ENCODE results near the gene ITPR1. TPM values are rescaled to one million over a fixed set of nuclear protein-coding genes. Genes with fewer than 3 reads are reported as not detected.

ITPR1 gene
- total RNA-seq, 1 experiment from 2014 or later: 11.3 TPM

DNA sequence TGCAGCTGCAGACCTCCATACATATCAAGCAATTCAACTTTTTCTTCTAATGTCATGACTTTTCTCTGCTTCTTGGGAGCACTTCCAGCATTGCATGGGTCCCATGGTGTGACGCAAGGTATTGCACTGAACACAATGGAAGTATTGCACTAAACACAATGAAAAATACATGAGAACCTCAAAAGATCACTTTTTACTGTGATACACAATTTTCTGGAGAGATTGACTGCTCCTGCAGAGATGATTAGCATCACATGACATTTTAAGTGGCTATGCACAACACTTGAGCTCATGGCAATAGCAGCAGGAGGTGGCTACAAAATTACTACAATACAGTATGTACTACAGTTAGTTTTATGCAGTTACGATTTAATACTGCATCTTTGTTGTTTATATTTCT, 372.6 kb downstream of the ITPR1 start:
- POLR2A ChIA-PET (ENCODE audit: unreplicated experiment): no interaction called here
- TF ChIP-seq, protein P1, sequence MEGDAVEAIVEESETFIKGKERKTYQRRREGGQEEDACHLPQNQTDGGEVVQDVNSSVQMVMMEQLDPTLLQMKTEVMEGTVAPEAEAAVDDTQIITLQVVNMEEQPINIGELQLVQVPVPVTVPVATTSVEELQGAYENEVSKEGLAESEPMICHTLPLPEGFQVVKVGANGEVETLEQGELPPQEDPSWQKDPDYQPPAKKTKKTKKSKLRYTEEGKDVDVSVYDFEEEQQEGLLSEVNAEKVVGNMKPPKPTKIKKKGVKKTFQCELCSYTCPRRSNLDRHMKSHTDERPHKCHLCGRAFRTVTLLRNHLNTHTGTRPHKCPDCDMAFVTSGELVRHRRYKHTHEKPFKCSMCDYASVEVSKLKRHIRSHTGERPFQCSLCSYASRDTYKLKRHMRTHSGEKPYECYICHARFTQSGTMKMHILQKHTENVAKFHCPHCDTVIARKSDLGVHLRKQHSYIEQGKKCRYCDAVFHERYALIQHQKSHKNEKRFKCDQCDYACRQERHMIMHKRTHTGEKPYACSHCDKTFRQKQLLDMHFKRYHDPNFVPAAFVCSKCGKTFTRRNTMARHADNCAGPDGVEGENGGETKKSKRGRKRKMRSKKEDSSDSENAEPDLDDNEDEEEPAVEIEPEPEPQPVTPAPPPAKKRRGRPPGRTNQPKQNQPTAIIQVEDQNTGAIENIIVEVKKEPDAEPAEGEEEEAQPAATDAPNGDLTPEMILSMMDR (conservative IDR thresholded peaks at IDR 0.05): no peak
- TF ChIP-seq EZH2 (IDR thresholded peaks at IDR 0.05; ENCODE audit: low read depth): no peak
- CTCF ChIA-PET: no interaction called here

DNA sequence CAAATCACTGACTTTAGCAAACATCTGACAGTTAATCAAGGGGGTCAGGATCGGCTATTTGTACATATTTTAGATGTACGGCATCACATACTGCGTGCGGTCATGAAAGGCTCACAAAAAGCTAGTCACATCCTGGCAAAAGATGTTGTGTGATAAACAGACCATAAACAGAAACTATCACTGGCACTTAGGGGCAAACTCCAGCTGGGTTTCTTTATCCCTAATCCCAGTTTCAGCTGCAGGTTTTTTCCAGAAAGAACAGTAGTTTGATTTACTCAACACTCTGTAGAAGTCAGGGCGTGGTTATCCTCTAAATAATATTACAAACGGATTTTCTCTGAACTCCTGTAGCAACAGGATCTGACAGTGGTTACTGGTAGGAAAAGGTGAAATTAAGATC, 373.7 kb downstream of the ITPR1 start:
- no TSS peak for BruUV-seq (replicated peaks)
- Histone ChIP-seq H3K9me3 (ENCODE audit: insufficient read depth, low read depth) (no peaks in the 10 kb centered on the region; the same call in 1 of the 2 replicates), H2AFZ (no peak overlapping the region), H3K4me1 (replicated peaks; ENCODE audit: insufficient read depth) (peaks cover 24% of the 10 kb centered on the region), H3F3A (ENCODE audit: insufficient read depth, low read depth) (peaks cover 12% of the 10 kb centered on the region), H3K36me3 (ENCODE audit: low read depth) (no peaks in the 10 kb centered on the region), H3K27ac (peak overlapping the region; percentile 86), H3K4me2 (peak overlapping the region; percentile 96), H3K4me3 (peak overlapping the region; percentile 67; the same call in 1 of the 2 replicates), H3K9me2 (ENCODE audit: insufficient read depth) (no peaks in the 10 kb centered on the region), H3K79me2 (ENCODE audit: low read depth) (no peaks in the 10 kb centered on the region), H4K20me1 (ENCODE audit: insufficient read depth) (no peaks in the 10 kb centered on the region), H3K27me3 (ENCODE audit: insufficient read depth, low read depth) (no peaks in the 10 kb centered on the region)
- DNase-seq: no peak
- ChIA-PET CTCF (interaction anchor here (0.8 kb wide), 1 partner anchor 42 kb away, joined by 3 read pairs; no protein-coding TSS in a partner anchor), POLR2A (ENCODE audit: unreplicated experiment) (interaction anchor here (0.5 to 0.7 kb wide), 2 partner anchors 9 to 146 kb away, joined by 3 to 4 read pairs; no protein-coding TSS in a partner anchor)
- TF ChIP-seq, protein P1 (conservative IDR thresholded peaks at IDR 0.05): no peak
- no peak for TF ChIP-seq EZH2 (IDR thresholded peaks at IDR 0.05; ENCODE audit: low read depth)
- intact Hi-C loops (cut with micrococcal nuclease; ENCODE audit: unreplicated experiment): no loop called here

More for the DNA sequence above, 372.6 kb downstream of the ITPR1 start:
- no TSS peak for BruUV-seq (replicated peaks)
- H2AFZ ChIP-seq: no peak overlapping the region
- H3K4me3 ChIP-seq: no peak overlapping the region
- H3K27me3 ChIP-seq (ENCODE audit: insufficient read depth, low read depth): no peaks in the 10 kb centered on the region
- no peaks in the 10 kb centered on the region for H3K79me2 ChIP-seq (ENCODE audit: low read depth)
- intact Hi-C loops (cut with micrococcal nuclease; ENCODE audit: unreplicated experiment): no loop called here
- no peaks in the 10 kb centered on the region for H3K36me3 ChIP-seq (ENCODE audit: low read depth)
- H3K27ac ChIP-seq: no peak overlapping the region
- H3F3A ChIP-seq (ENCODE audit: insufficient read depth, low read depth): peaks cover 12% of the 10 kb centered on the region
- H3K9me3 ChIP-seq (ENCODE audit: insufficient read depth, low read depth): peaks cover 4% of the 10 kb centered on the region
- DNase-seq: no peak
- H3K4me1 ChIP-seq (replicated peaks; ENCODE audit: insufficient read depth): peaks cover 24% of the 10 kb centered on the region
- no peaks in the 10 kb centered on the region for H4K20me1 ChIP-seq (ENCODE audit: insufficient read depth)
- no peaks in the 10 kb centered on the region for H3K9me2 ChIP-seq (ENCODE audit: insufficient read depth)
- H3K4me2 ChIP-seq: no peak overlapping the region

DNA sequence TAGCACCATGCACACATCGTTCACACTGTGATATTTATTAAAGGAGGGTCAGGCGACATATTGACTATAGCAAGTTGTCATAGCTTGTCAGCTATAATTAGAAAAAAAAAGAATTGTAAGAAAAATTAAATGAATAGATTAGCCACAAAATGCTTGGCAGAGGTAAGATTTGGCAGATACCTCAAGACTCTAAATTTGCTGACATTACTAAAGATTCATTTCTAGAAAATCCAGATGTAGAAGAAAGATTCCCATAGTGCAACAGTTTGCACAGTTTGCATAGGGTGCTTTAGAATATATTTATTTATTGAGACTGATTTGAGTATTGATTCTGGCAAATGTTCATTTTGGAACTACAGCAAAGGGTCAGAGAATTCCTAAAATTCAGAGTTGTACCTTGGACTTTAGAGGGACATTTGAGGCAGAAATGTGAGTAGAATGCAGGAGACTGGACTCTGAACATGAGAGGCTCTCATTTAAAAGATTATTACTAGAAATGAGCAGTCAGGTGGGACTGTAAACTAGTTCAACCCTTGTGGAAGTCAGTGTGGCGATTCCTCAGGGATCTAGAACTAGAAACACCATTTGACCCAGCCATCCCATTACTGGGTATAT, 384.1 kb downstream of the ITPR1 start:
- peaks cover 12% of the 10 kb centered on the region for H3K4me1 ChIP-seq (replicated peaks; ENCODE audit: insufficient read depth)
- no peak for DNase-seq
- H4K20me1 ChIP-seq (ENCODE audit: insufficient read depth): no peaks in the 10 kb centered on the region
- intact Hi-C loops (cut with micrococcal nuclease; ENCODE audit: unreplicated experiment): no loop called here
- H3K9me3 ChIP-seq (ENCODE audit: insufficient read depth, low read depth): peaks cover 6% of the 10 kb centered on the region
- no peak overlapping the region for H2AFZ ChIP-seq
- H3F3A ChIP-seq (ENCODE audit: insufficient read depth, low read depth): no peaks in the 10 kb centered on the region
- no peaks in the 10 kb centered on the region for H3K27me3 ChIP-seq (ENCODE audit: insufficient read depth, low read depth)
- H3K4me3 ChIP-seq: no peak overlapping the region
- H3K36me3 ChIP-seq (ENCODE audit: low read depth): no peaks in the 10 kb centered on the region
- H3K9me2 ChIP-seq (ENCODE audit: insufficient read depth): no peaks in the 10 kb centered on the region
- POLR2A ChIA-PET (ENCODE audit: unreplicated experiment): no interaction called here
- BruUV-seq (replicated peaks): no TSS peak
- H3K27ac ChIP-seq: no peak overlapping the region
- no peak overlapping the region for H3K4me2 ChIP-seq
- CTCF ChIA-PET: no interaction called here
- no peaks in the 10 kb centered on the region for H3K79me2 ChIP-seq (ENCODE audit: low read depth)
- no peak for TF ChIP-seq EZH2 (IDR thresholded peaks at IDR 0.05; ENCODE audit: low read depth)
- TF ChIP-seq, protein P1 (conservative IDR thresholded peaks at IDR 0.05): no peak

Measured in PC-9 (cell line).